Measurements from ENCODE around the gene VAV1.

DNA sequence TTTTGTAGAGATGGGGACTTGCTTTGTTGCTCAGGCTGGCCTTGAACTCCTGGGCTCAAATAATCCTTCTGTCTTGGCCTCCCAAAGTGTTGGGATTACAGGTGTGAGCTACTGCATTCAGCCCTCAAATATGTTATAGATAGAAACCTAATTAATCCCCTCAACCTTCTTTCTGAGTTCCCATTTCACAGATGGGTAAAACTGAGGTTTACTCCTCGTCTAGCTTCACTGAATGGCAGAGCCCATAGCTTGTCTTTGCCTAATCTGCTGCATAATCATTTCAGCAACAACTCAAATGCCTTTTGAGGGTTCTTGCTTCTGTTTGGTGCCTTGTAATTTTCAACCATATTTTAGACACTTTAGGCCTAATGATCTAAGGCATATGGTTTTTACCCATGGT lies 78.9 kb downstream of the VAV1 start:
- TF ChIP-seq, protein P1, sequence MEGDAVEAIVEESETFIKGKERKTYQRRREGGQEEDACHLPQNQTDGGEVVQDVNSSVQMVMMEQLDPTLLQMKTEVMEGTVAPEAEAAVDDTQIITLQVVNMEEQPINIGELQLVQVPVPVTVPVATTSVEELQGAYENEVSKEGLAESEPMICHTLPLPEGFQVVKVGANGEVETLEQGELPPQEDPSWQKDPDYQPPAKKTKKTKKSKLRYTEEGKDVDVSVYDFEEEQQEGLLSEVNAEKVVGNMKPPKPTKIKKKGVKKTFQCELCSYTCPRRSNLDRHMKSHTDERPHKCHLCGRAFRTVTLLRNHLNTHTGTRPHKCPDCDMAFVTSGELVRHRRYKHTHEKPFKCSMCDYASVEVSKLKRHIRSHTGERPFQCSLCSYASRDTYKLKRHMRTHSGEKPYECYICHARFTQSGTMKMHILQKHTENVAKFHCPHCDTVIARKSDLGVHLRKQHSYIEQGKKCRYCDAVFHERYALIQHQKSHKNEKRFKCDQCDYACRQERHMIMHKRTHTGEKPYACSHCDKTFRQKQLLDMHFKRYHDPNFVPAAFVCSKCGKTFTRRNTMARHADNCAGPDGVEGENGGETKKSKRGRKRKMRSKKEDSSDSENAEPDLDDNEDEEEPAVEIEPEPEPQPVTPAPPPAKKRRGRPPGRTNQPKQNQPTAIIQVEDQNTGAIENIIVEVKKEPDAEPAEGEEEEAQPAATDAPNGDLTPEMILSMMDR (IDR thresholded peaks at IDR 0.05; ENCODE audit: low read length): no peak
- TF ChIP-seq EZH2 (optimal IDR thresholded peaks at IDR 0.05; ENCODE audit: low read depth, low read length): no peak

All from MM.1S (cell line).